ENCODE measurements around the gene TM2D3.

The TM2D3 gene

GRCh38 chr15:101618851-101619614 is 33.1 kb downstream of the TM2D3 start:
- H3K4me3 ChIP-seq (ENCODE audit: low read depth, low read length): no peak overlapping the region

GRCh38 chr15:101618076-101618475 is 34.1 kb downstream of the TM2D3 start:
- TF ChIP-seq CTCF (IDR thresholded peaks at IDR 0.05; ENCODE audit: borderline replicate concordance, insufficient read depth, low read depth, low read length): no peak
- H3K4me3 ChIP-seq (ENCODE audit: low read depth, low read length): no peak overlapping the region

More at GRCh38 chr15:101618851-101619614, 33.1 kb downstream of the TM2D3 start:
- TF ChIP-seq CTCF (IDR thresholded peaks at IDR 0.05; ENCODE audit: borderline replicate concordance, insufficient read depth, low read depth, low read length): no peak

GRCh38 chr15:101617390-101617965 is 34.7 kb downstream of the TM2D3 start:
- TF ChIP-seq CTCF (IDR thresholded peaks at IDR 0.05; ENCODE audit: borderline replicate concordance, insufficient read depth, low read depth, low read length): no peak
- H3K4me3 ChIP-seq (ENCODE audit: low read depth, low read length): no peak overlapping the region

GRCh38 chr15:101615986-101616848 is 36.0 kb downstream of the TM2D3 start:
- no peak overlapping the region for H3K4me3 ChIP-seq (ENCODE audit: low read depth, low read length)
- TF ChIP-seq CTCF (IDR thresholded peaks at IDR 0.05; ENCODE audit: borderline replicate concordance, insufficient read depth, low read depth, low read length): no peak

- no peak overlapping the region for H3K4me3 ChIP-seq (ENCODE audit: low read depth, low read length)
- TF ChIP-seq CTCF (IDR thresholded peaks at IDR 0.05; ENCODE audit: borderline replicate concordance, insufficient read depth, low read depth, low read length): no peak
Observed at GRCh38 chr15:101615414-101615985, 36.7 kb downstream of the TM2D3 start.

- TF ChIP-seq CTCF (IDR thresholded peaks at IDR 0.05; ENCODE audit: borderline replicate concordance, insufficient read depth, low read depth, low read length): no peak
- H3K4me3 ChIP-seq (ENCODE audit: low read depth, low read length): no peak overlapping the region
Observed at GRCh38 chr15:101614761-101615160, 37.4 kb downstream of the TM2D3 start.
